SK-N-SH (cell line): ENCODE measurements around the gene GALK1. TPM values are rescaled to one million over a fixed set of nuclear protein-coding genes. Genes with fewer than 3 reads are reported as not detected.

ENCODE experiments used
- CHD2 ChIP-seq: fragments of 150-350 bp; IDR thresholded peaks from 2 replicates; pipeline ENCODE4 v1.6.1; 2018; ENCODE audit warnings: low read length; ENCODE audit not compliant: partially characterized antibody
- EP300 ChIP-seq, 2 experiments: IDR thresholded peaks; 2 replicates each; pipeline versions ENCODE4 v1.4.0 to v1.6.1; 2012; ENCODE audit warnings: borderline replicate concordance in 1 of 2, low read depth in 1 of 2, low read length in 1 of 2
- FOXJ3 ChIP-seq: sonication (generic); formaldehyde crosslinking; IDR thresholded peaks from 2 replicates; pipeline ENCODE4 v1.5.1; 2020; ENCODE audit warnings: mild to moderate bottlenecking, missing genetic modification reagents
- FOXM1 ChIP-seq: IDR thresholded peaks from 2 replicates; pipeline ENCODE4 v1.4.0; 2012; ENCODE audit warnings: low read depth, mild to moderate bottlenecking
- GABPA ChIP-seq: IDR thresholded peaks from 2 replicates; pipeline ENCODE4 v1.4.0; 2012; ENCODE audit warnings: low read depth, mild to moderate bottlenecking
- GATA2 ChIP-seq: sonication (generic); formaldehyde crosslinking; IDR thresholded peaks from 2 replicates; pipeline ENCODE4 v1.5.0; 2020; ENCODE audit warnings: mild to moderate bottlenecking, missing genetic modification reagents
- JUND ChIP-seq: IDR thresholded peaks from 2 replicates; pipeline ENCODE4 v1.4.0; 2012
- MAX ChIP-seq: IDR thresholded peaks from 2 replicates; pipeline ENCODE4 v1.4.0; 2012; ENCODE audit warnings: low read depth
- MEF2A ChIP-seq: IDR thresholded peaks from 2 replicates; pipeline ENCODE4 v1.4.0; 2012; ENCODE audit warnings: low read depth, borderline replicate concordance
- MXI1 ChIP-seq: IDR thresholded peaks from 2 replicates; pipeline ENCODE4 v1.6.1; 2012; ENCODE audit warnings: mild to moderate bottlenecking, low read depth, low read length, improper control_type of control experiment
- NFIC ChIP-seq: IDR thresholded peaks from 2 replicates; pipeline ENCODE4 v1.4.0; 2012; ENCODE audit warnings: borderline replicate concordance
- NRF1 ChIP-seq: IDR thresholded peaks from 2 replicates; pipeline ENCODE4 v1.6.1; 2012; ENCODE audit warnings: low read depth, mild to moderate bottlenecking, low read length
- POLR2AphosphoS5 ChIP-seq: IDR thresholded peaks from 2 replicates; pipeline ENCODE4 v1.6.1; 2012; ENCODE audit warnings: low read depth, low read length
- RAD21 ChIP-seq: IDR thresholded peaks from 2 replicates; pipeline ENCODE4 v1.6.1; 2012; ENCODE audit warnings: mild to moderate bottlenecking, low read length
- RCOR1 ChIP-seq: fragments of 150-350 bp; IDR thresholded peaks from 2 replicates; pipeline ENCODE4 v1.6.1; 2017; ENCODE audit warnings: antibody characterized with exemption, low read length
- REST ChIP-seq: IDR thresholded peaks from 2 replicates; pipeline ENCODE4 v1.6.1; 2012; ENCODE audit warnings: mild to moderate bottlenecking, low read depth, low read length, moderate library complexity
- SIN3A ChIP-seq: IDR thresholded peaks from 2 replicates; pipeline ENCODE4 v1.6.1; 2012; ENCODE audit warnings: low read depth, mild to moderate bottlenecking, low read length, moderate library complexity, borderline replicate concordance
- TAF1 ChIP-seq: IDR thresholded peaks from 2 replicates; pipeline ENCODE4 v1.6.1; 2012; ENCODE audit warnings: low read depth, mild to moderate bottlenecking, low read length, moderate library complexity, borderline replicate concordance
- TCF12 ChIP-seq: IDR thresholded peaks from 2 replicates; pipeline ENCODE4 v1.4.0; 2012
- TEAD4 ChIP-seq: IDR thresholded peaks from 2 replicates; pipeline ENCODE4 v1.4.0; 2012; ENCODE audit warnings: mild to moderate bottlenecking, borderline replicate concordance; ENCODE audit not compliant: insufficient read depth
- USF1 ChIP-seq: IDR thresholded peaks from 2 replicates; pipeline ENCODE4 v1.4.0; 2012; ENCODE audit warnings: low read depth, borderline replicate concordance
- ZBTB33 ChIP-seq: IDR thresholded peaks from 2 replicates; pipeline ENCODE4 v1.4.0; 2012; ENCODE audit warnings: low read depth, borderline replicate concordance
- polyA plus RNA-seq, 3 experiments: library from polyadenylated mRNA; depleted of rRNA; stranded (reverse); fragments of >200 nt; gene quantifications; 2 replicates each; pipeline ENCODE4 v1.2.3, GENCODE V29; 2012

GALK1 gene
- polyA plus RNA-seq, 1 of the 3 experiments (the other 2 are of a cell fraction) = 36.5 TPM

GRCh38 chr17:75785016-75785890 is 20.3 kb upstream of the GALK1 start (continued):
- TF ChIP-seq ZBTB33 (no peak), POLR2AphosphoS5 (peak; percentile 75), NRF1 (no peak), TCF12 (peak; percentile 49; the same call in 1 of the 2 replicates), EP300 (IDR thresholded peaks at IDR 0.05; ENCODE audit: borderline replicate concordance in 1 of 2, low read depth in 1 of 2, low read length in 1 of 2) (peak; percentile 79 to 92; a peak in 3 of 4 replicates), TAF1 (peak; percentile 95), TEAD4 (no peak), MAX (peak; percentile 99), REST (peak; percentile 85), FOXJ3 (no peak; the same call in 1 of the 2 replicates), RCOR1 (peak; percentile 20; the same call in 1 of the 2 replicates), RAD21 (no peak), GATA2 (CRISPR knock-in tag) (0 out of 2 replicates have a peak, but pooled peaks have one; percentile 26), SIN3A (peak; percentile 87; the same call in 1 of the 2 replicates), CHD2 (no peak), JUND (peak; percentile 67; the same call in 1 of the 2 replicates), GABPA (no peak; the same call in 1 of the 2 replicates), MXI1 (peak; percentile 31), MEF2A (no peak), NFIC (peak; percentile 29; the same call in 1 of the 2 replicates), FOXM1 (peak; percentile 82; the same call in 1 of the 2 replicates), USF1 (peak; percentile 78)
- TF ChIP-seq, all 33 proteins: peak for 16
